H1 (cell line): ENCODE measurements around the gene FGF2. TPM values are rescaled to one million over a fixed set of nuclear protein-coding genes. Genes with fewer than 3 reads are reported as not detected.

Source experiments
- EZH2 ChIP-seq: fragments of 200-600 bp; sonication (generic); IDR thresholded peaks from 2 replicates; pipeline ENCODE4 v1.7.1; 2012; ENCODE audit warnings: low read depth, mild to moderate bottlenecking, moderate library complexity, low read length, inconsistent platforms; ENCODE audit not compliant: severe bottlenecking
- HDAC2 ChIP-seq, 2 experiments: fragments of 300-600 bp in 1 of 2; sonication (generic) in 1 of 2; IDR thresholded peaks; 2 replicates each; pipeline ENCODE4 v1.6.1; 2011 to 2012; ENCODE audit warnings: low read depth in 2 of 2, low read length in 2 of 2, mild to moderate bottlenecking in 2 of 2, moderate library complexity in 2 of 2, borderline replicate concordance in 1 of 2, inconsistent platforms in 1 of 2
- RFX5 ChIP-seq: IDR thresholded peaks from 2 replicates; pipeline ENCODE4 v1.6.1; 2011; ENCODE audit warnings: low read depth, low read length, improper control_type of control experiment, borderline replicate concordance
- polyA plus RNA-seq, 7 experiments: library from polyadenylated mRNA; depleted of rRNA in 3 of 7; stranded (reverse) in 5 of 7; unstranded in 2 of 7; fragments of >200 nt in 5 of 7; fragments of 200-250 nt in 2 of 7; gene quantifications; 1 replicate in 5 of 7; 2 replicates in 1 of 7; 4 replicates in 1 of 7; pipeline versions ENCODE4 v1.2.1 to v1.2.3, GENCODE V29; 2011 to 2013; ENCODE audit warnings: missing spikeins in 2 of 7, mixed read lengths in 2 of 7
- total RNA-seq: library from RNA; stranded (reverse); fragmentation: NEBNext Ultra II Directional; extraction: Animal tissue kit (Norgen Biotek cat#: 25700); gene quantifications from 2 replicates; pipeline ENCODE4 v1.2.1, GENCODE V29; 2021

FGF2 gene
- total and polyA plus RNA-seq, 2 of the 8 experiments (the other 6 are each of a cell fraction or from before 2014, with no cell fraction given), result 23.4 to 145 TPM

- no peak for TF ChIP-seq RFX5
- no peak for TF ChIP-seq EZH2
- no peak for TF ChIP-seq HDAC2 (IDR thresholded peaks at IDR 0.05; ENCODE audit: borderline replicate concordance in 1 of 2, low read depth in 2 of 2, low read length in 2 of 2)
These were observed 15.8 kb downstream of the FGF2 start (continued) for GRCh38 chr4:122842392-122842791.
